Measurements from ENCODE around the gene ZC3H6.

DNA sequence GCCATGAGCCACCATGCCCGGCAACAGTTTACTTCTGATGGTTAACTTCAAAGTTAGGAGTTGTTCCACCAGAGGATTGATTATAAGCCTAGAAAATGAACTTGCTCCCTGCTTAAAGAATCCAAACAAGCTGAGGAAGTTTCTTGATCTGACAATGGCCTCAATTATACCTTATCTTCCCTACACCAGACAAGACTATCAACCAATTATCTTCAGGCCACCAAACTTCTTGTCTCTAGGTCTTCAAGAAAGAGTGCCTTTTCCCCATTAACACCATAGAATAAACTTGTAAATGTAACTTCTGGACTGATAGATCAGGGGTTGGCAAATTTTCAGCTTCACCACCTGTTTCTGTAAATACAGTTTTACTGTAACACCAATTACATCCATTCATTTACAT lies 35.5 kb upstream of the ZC3H6 start:
- no peak for TF ChIP-seq ZNF202 (tag by site-specific recombination; IDR thresholded peaks at IDR 0.05; ENCODE audit: borderline replicate concordance)
- TF ChIP-seq, protein P1, sequence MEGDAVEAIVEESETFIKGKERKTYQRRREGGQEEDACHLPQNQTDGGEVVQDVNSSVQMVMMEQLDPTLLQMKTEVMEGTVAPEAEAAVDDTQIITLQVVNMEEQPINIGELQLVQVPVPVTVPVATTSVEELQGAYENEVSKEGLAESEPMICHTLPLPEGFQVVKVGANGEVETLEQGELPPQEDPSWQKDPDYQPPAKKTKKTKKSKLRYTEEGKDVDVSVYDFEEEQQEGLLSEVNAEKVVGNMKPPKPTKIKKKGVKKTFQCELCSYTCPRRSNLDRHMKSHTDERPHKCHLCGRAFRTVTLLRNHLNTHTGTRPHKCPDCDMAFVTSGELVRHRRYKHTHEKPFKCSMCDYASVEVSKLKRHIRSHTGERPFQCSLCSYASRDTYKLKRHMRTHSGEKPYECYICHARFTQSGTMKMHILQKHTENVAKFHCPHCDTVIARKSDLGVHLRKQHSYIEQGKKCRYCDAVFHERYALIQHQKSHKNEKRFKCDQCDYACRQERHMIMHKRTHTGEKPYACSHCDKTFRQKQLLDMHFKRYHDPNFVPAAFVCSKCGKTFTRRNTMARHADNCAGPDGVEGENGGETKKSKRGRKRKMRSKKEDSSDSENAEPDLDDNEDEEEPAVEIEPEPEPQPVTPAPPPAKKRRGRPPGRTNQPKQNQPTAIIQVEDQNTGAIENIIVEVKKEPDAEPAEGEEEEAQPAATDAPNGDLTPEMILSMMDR (tag by site-specific recombination; IDR thresholded peaks at IDR 0.05): no peak
- TF ChIP-seq, protein P2, sequence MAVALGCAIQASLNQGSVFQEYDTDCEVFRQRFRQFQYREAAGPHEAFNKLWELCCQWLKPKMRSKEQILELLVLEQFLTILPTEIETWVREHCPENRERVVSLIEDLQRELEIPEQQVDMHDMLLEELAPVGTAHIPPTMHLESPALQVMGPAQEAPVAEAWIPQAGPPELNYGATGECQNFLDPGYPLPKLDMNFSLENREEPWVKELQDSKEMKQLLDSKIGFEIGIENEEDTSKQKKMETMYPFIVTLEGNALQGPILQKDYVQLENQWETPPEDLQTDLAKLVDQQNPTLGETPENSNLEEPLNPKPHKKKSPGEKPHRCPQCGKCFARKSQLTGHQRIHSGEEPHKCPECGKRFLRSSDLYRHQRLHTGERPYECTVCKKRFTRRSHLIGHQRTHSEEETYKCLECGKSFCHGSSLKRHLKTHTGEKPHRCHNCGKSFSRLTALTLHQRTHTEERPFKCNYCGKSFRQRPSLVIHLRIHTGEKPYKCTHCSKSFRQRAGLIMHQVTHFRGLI (tag by site-specific recombination; IDR thresholded peaks at IDR 0.05): no peak
- TF ChIP-seq ZNF133 (tag by site-specific recombination; IDR thresholded peaks at IDR 0.05): no peak

Measured in HEK293 (cell line).